Astrocyte (in vitro differentiated cells and primary cell): ENCODE data around the gene EXO1.

Source experiments
- EZH2 ChIP-seq: IDR thresholded peaks from 2 replicates; pipeline ENCODE4 v1.6.1; 2012; ENCODE audit warnings: mild to moderate bottlenecking, low read length, inconsistent platforms; ENCODE audit not compliant: insufficient read depth
- TF ChIP-seq, protein P1 (sequence below): IDR thresholded peaks from 2 replicates; pipeline ENCODE4 v1.5.1; 2011; ENCODE audit warnings: low read depth, mild to moderate bottlenecking, inconsistent platforms, low read length, moderate library complexity; ENCODE audit not compliant: insufficient read depth

- TF ChIP-seq, protein P1, sequence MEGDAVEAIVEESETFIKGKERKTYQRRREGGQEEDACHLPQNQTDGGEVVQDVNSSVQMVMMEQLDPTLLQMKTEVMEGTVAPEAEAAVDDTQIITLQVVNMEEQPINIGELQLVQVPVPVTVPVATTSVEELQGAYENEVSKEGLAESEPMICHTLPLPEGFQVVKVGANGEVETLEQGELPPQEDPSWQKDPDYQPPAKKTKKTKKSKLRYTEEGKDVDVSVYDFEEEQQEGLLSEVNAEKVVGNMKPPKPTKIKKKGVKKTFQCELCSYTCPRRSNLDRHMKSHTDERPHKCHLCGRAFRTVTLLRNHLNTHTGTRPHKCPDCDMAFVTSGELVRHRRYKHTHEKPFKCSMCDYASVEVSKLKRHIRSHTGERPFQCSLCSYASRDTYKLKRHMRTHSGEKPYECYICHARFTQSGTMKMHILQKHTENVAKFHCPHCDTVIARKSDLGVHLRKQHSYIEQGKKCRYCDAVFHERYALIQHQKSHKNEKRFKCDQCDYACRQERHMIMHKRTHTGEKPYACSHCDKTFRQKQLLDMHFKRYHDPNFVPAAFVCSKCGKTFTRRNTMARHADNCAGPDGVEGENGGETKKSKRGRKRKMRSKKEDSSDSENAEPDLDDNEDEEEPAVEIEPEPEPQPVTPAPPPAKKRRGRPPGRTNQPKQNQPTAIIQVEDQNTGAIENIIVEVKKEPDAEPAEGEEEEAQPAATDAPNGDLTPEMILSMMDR, result no peak
- TF ChIP-seq EZH2, result no peak
These were observed 10.1 kb upstream of the EXO1 start for GRCh38 chr1:241837901-241838300.
